Heart left ventricle (tissue), 16 donors: ENCODE measurements around the gene SMG9. TPM values are rescaled to one million over a fixed set of nuclear protein-coding genes. Genes with fewer than 3 reads are reported as not detected.

Source experiments
- ATAC-seq, 4 donors: fragments of 200-7000 bp; cut with Tn5 transposase; one replicate each; pipeline ENCODE4 v1.9.1; 2020 to 2022; ENCODE audit warnings: moderate library complexity in 4 of 4, mild to moderate bottlenecking in 3 of 4, moderate number of reproducible peaks in 1 of 4
- DNase-seq, 5 donors: peaks; one replicate each; pipeline ENCODE4 v3.0.0-alpha.2; 2020
- H3K27ac ChIP-seq, 12 donors: fragments of 200-600 bp; sonication (generic) in 4 of 12; one replicate each; pipeline versions ENCODE4 v1.5.0 to v1.8.0; 2016 to 2022; ENCODE audit warnings: mild to moderate bottlenecking in 2 of 12
- H3K27me3 ChIP-seq, 9 donors: fragments of 200-600 bp; sonication (generic) in 2 of 9; one replicate each; pipeline versions ENCODE4 v1.5.1 to v1.8.0; 2016 to 2022; ENCODE audit warnings: mild to moderate bottlenecking in 3 of 9
- H3K36me3 ChIP-seq, 9 donors: fragments of 200-600 bp; sonication (generic) in 2 of 9; one replicate each; pipeline versions ENCODE4 v1.5.0 to v1.8.0; 2018 to 2022; ENCODE audit warnings: mild to moderate bottlenecking in 2 of 9
- H3K4me1 ChIP-seq, 12 donors: fragments of 200-600 bp; sonication (generic) in 4 of 12; one replicate each; pipeline versions ENCODE4 v1.5.0 to v1.8.0; 2016 to 2022; ENCODE audit warnings: mild to moderate bottlenecking in 3 of 12
- H3K4me3 ChIP-seq, 12 donors: fragments of 200-600 bp; sonication (generic) in 4 of 12; one replicate each; pipeline versions ENCODE4 v1.5.0 to v1.8.0; 2017 to 2022; ENCODE audit warnings: mild to moderate bottlenecking in 9 of 12, moderate library complexity in 4 of 12
- H3K9me3 ChIP-seq, 12 donors: fragments of 200-600 bp; sonication (generic) in 4 of 12; one replicate each; pipeline versions ENCODE4 v1.5.0 to v1.8.0; 2016 to 2022; ENCODE audit warnings: mild to moderate bottlenecking in 1 of 12
- CTCF ChIP-seq, 12 donors: fragments of 200-600 bp; sonication (generic) in 4 of 12; IDR thresholded peaks; one replicate each; pipeline versions ENCODE4 v1.5.0 to v1.8.0; 2018 to 2022; ENCODE audit warnings: antibody characterized with exemption in 12 of 12, mild to moderate bottlenecking in 5 of 12
- POLR2A ChIP-seq, 2 donors: fragments of 450-650 bp; IDR thresholded peaks; one replicate each; pipeline ENCODE4 v1.6.1; 2017; ENCODE audit warnings: antibody characterized with exemption in 2 of 2, mild to moderate bottlenecking in 2 of 2, moderate library complexity in 2 of 2
- WGBS, 4 donors: extraction: QIAGEN DNeasy Blood & Tissue Kit in 2 of 4; methylation state at CpG; one replicate each; pipeline versions ENCODE4 v1.1.5 to v1.1.7; 2013 to 2018; 5-methylcytosine and 5-hydroxymethylcytosine counted together
- intact Hi-C, 10 donors: fragments of 100-400 bp; cut with DNase I; formaldehyde crosslinking; loops; one replicate each; pipeline versions ENCODE4 v1.11.1 to v1.14.2; 2022
- polyA plus RNA-seq, 2 donors: library from polyadenylated mRNA; stranded (reverse); fragments of 200-250 nt; gene quantifications; one replicate each; pipeline ENCODE4 v1.2.3, GENCODE V29; 2013
- total RNA-seq, 9 donors: library from RNA; depleted of rRNA in 2 of 9; stranded (reverse); fragments of >200 nt in 2 of 9; fragmentation: NEBNext Ultra II Directional in 3 of 9; extraction: Animal tissue kit (Norgen Biotek cat#: 25700) in 3 of 9; gene quantifications; one replicate each; pipeline versions ENCODE4 v1.1.0 to v1.2.4, GENCODE V29; 2016 to 2023
- donor health status: ischemic (EF 13 %, LVEDD 7.1; RV severe dilation, severe dysfunction).
- donor health status: healthy with polysubstance abuse.
- donor health status: DM: no; HTN: yes; CAD: no.
- donor health status: DM: no; HTN: no; CAD: no.
- donor health status: ischemic (EF 25% LVEDD 6.9; RV normal size, moderate dysfunction).
- donor health status: ischemic (EF 25% LVEDD 5.7; RV mildly dilated, moderate dysfunction).
- donor health status: healthy.
- donor health status: DM: yes; HTN: yes; CAD: no.
- donor health status: ischemic (EF 35%, LVEDD 5.7; RV mildly dilated, moderate dysfunction).
- donor health status: nonischemic (EF 11% LVEDD 7.7; RV severe dilation, severe dysfunction).
- donor health status: DM: yes; HTN: yes; CAD: no.
- donor health status: PGD.
- donor health status: ischemic (EF 29% LVEDD 5.4; RV normal size, mild dysfunction).
- donor health status: nonischemic (EF 23%, LVEDD 6.1; RV moderate dilation, normal function).

SMG9 gene
- total and polyA plus RNA-seq, 11 donors: 5.8 to 27.7 (median 14.9) TPM

GRCh38 chr19:43755256-43755801, 567 bp upstream of the SMG9 start:
- no peak for TF ChIP-seq CTCF (IDR thresholded peaks at IDR 0.05)
- TF ChIP-seq POLR2A (IDR thresholded peaks at IDR 0.05): no peak
- peaks cover 0 to 19% (median 11%) of the 10 kb centered on the region in 9 donors for H3K36me3 ChIP-seq
- peak overlapping the region; percentile 60 to 91 (median 73) for H3K4me3 ChIP-seq
- peak overlapping the region; percentile 95 to 100 (median 98) for H3K27ac ChIP-seq
- DNase-seq: peak; percentile 86 to 93 (median 88)
- H3K9me3 ChIP-seq: no peaks in the 10 kb centered on the region
- ATAC-seq: peak; percentile 40 to 75 (median 66)
- WGBS, 4 donors: 1% methylated on average over 28 of the region's 28 CpGs
- peaks cover 0 to 64% (median 18%) of the 10 kb centered on the region in 12 donors for H3K4me1 ChIP-seq
- intact Hi-C loops: no loop called here
- H3K27me3 ChIP-seq: no peaks in the 10 kb centered on the region

- Histone ChIP-seq H3K4me1 (peaks cover 0 to 58% (median 18%) of the 10 kb centered on the region in 12 donors), H3K27ac (peak overlapping the region; percentile 95 to 100 (median 98)), H3K4me3 (peak overlapping the region; percentile 60 to 91 (median 73)), H3K36me3 (peaks cover 0 to 31% (median 22%) of the 10 kb centered on the region in 9 donors), H3K27me3 (no peaks in the 10 kb centered on the region), H3K9me3 (no peaks in the 10 kb centered on the region)
- WGBS, 4 donors: 0 to 2% (median 1%) methylated on average over 11 of the region's 11 CpGs
- TF ChIP-seq CTCF (IDR thresholded peaks at IDR 0.05): no peak
- no peak for TF ChIP-seq POLR2A (IDR thresholded peaks at IDR 0.05)
- ATAC-seq (no peak), DNase-seq (no peak)
- intact Hi-C loops: loop anchor here in 1 of 10 donors (5.0 kb wide), 1 partner anchor 87 kb away; no protein-coding TSS in a partner anchor
These were observed 584 bp downstream of the SMG9 start for GRCh38 chr19:43754253-43754502.

GRCh38 chr19:43752287-43752875, 2.4 kb downstream of the SMG9 start:
- TF ChIP-seq POLR2A (IDR thresholded peaks at IDR 0.05) (no peak), CTCF (IDR thresholded peaks at IDR 0.05) (no peak)
- no peak for ATAC-seq
- Histone ChIP-seq H3K27me3 (no peaks in the 10 kb centered on the region), H3K36me3 (peaks cover 0 to 49% (median 40%) of the 10 kb centered on the region in 9 donors), H3K4me3 (no peak overlapping the region), H3K27ac (peak overlapping the region in 4 of 12 donors; percentile 4 to 100 (median 52)), H3K4me1 (peaks cover 0 to 47% (median 18%) of the 10 kb centered on the region in 12 donors), H3K9me3 (no peaks in the 10 kb centered on the region)
- DNase-seq: no peak
- 96 to 99% (median 98%) methylated on average over 6 of the region's 6 CpGs for WGBS, 4 donors
- intact Hi-C loops: loop anchor here in 1 of 10 donors (5.0 kb wide), 1 partner anchor 85 kb away; no protein-coding TSS in a partner anchor

- Histone ChIP-seq H3K4me1 (peaks cover 0 to 40% (median 18%) of the 10 kb centered on the region in 12 donors), H3K9me3 (no peaks in the 10 kb centered on the region), H3K27ac (peak overlapping the region in 1 of 12 donors; percentile 96), H3K27me3 (no peaks in the 10 kb centered on the region), H3K36me3 (peaks cover 2 to 56% (median 48%) of the 10 kb centered on the region in 9 donors), H3K4me3 (no peak overlapping the region)
- TF ChIP-seq POLR2A (IDR thresholded peaks at IDR 0.05): no peak
- no peak for TF ChIP-seq CTCF (IDR thresholded peaks at IDR 0.05)
- WGBS, 4 donors: 94 to 96% (median 95%) methylated on average over 4 of the region's 4 CpGs
- no peak for ATAC-seq
- DNase-seq: no peak
- intact Hi-C loops: loop anchor here in 1 of 10 donors (5.0 kb wide), 1 partner anchor 84 kb away; no protein-coding TSS in a partner anchor
These were observed 3.1 kb downstream of the SMG9 start for GRCh38 chr19:43751466-43752220.
